Activated CD4-positive, alpha-beta T cell treated with anti-CD3 and anti-CD28 coated beads, Interleukin-2, Interleukin-6, amounts not matched to agents 100 ng/mL and 50 ng/mL, durations not matched to agents 16 hours and 8 hours (primary cell): ENCODE results near the gene AJAP1.
"Not testable (repeated sequence)": the region's sequence is repeated elsewhere in the genome, so short reads cannot be mapped to it uniquely, and the experiment has no call there.

Experiments used
- DNase-seq: peaks from one replicate; pipeline ENCODE4 v3.0.0-alpha.2; 2020

Gene AJAP1, protein sequence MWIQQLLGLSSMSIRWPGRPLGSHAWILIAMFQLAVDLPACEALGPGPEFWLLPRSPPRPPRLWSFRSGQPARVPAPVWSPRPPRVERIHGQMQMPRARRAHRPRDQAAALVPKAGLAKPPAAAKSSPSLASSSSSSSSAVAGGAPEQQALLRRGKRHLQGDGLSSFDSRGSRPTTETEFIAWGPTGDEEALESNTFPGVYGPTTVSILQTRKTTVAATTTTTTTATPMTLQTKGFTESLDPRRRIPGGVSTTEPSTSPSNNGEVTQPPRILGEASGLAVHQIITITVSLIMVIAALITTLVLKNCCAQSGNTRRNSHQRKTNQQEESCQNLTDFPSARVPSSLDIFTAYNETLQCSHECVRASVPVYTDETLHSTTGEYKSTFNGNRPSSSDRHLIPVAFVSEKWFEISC

DNA sequence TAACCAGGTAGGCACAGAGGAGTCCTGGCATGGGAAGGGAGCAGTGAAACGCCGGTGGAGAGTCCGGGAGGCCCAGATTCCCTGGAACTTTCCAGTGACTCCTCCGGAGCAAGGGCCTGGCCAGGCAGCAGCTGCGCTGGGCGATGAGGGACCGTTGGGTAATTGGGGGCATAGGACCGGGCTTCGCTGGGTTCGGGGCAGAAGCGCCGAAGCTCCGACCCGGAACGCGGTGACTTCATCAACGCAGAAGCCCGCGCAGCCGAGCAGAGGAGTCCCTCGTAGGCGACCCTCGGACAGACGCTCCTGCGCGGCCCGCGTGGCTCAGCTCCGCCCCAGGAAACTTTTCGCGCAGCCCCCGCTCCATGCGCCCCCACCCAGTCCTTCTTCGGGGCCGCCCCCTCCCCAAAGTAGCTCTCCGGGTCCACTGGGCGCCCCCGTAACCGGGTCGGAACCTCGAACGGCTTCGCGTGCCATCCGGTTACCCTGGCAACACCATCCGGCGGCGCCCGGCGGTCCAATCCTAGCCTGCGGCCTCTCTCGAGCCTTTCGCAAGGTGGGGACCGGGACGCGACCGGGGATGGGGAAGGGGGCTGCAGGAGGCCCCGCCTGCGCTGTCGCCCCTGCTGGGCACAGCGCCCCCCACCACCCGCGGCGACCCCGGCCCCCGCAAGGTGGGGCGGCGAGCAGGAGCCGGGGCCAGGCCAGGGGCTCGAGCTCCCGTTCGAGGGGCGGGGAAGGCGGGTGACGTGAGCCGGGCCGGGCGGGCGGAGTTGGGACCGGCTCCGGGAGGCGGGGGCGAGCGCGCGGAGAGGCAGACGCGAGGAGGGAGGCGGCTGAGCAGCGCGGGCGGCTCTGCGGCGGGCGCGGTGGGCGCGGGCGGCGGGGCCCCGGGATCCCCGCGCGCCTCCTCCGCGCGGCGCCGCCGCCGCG lies at the start of gene AJAP1:
Gene AJAP1 (plus strand): TSS at position 814 of the 930 bp plus-strand sequence. CDS start 817 bp downstream, outside the sequence.
- no peak for DNase-seq

DNA sequence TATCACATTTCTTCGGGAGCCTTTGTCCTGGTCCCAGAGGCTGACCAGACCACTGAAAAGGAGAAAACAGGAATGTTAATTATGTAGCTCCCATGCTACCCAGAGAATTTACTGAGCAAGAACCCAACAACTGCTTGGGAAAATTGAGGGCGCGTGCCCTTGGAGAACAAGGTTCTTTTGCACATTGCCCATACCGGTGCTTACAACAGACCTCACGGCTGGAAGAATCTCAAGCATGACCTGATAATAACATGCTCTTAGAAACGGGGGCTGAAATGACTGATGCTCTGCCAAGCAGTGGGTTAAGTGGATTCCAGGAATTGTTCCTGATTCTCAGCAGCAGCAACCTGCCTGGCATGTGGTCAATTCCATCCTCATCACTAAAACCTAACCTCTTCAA lies 49.3 kb upstream of the AJAP1 start:
- no peak for DNase-seq

DNA sequence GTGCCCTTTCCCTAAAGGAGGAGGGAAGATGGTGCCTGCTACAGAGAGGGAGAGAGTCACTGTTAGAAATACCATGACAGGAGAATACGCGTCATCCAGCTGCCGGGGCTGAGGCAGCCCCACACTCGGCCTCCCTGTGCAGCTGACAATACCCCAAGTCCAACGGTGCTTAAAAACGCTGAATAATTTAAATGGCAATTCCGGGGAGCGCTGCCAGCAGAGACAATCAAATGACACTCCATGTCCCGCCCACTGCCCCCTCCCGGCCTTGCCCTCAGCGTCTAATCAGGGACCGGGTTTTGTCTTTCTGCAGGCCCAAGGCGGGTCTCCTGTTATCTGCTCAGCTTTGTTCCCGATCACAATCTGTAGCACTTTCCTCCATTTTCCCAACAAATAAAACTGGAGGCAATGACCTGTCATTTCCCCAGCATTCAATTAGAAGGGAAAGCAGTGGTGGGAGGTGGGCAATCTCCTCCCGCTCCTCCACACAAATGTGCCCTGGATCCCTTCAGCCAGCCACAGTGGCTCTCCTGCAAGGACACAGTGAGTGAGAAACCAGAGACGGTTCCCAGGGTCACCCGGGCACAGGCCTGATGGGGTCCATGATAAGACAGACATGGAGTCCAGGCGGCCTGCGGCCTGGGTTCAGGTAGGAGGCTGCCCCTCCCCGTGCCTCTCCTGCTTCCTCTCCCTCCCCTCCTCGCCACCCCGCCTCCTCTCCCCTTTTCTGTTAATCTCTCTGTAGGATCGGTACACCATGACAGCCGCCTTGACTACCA lies 42.7 kb upstream of the AJAP1 start:
- DNase-seq, result no peak

DNA sequence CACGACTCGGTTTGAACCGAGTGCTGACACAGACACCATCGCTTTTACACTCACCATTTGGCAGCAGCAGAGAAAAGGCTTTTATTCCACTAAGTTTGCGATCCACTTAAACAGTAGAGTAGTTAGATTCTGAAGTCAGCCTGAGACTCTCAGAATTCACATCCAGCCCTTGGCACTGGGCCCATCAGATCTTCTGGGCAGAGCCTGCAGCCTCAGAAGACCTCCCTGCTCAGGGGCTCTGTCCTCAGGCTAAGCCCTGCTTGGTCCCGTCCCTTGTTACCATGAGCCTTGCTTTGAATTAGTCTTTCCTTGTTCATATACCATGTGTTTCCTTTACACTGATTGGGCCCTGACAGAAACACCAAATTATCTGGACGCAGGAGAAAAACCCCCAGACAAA lies 41.4 kb upstream of the AJAP1 start:
- no peak for DNase-seq

DNA sequence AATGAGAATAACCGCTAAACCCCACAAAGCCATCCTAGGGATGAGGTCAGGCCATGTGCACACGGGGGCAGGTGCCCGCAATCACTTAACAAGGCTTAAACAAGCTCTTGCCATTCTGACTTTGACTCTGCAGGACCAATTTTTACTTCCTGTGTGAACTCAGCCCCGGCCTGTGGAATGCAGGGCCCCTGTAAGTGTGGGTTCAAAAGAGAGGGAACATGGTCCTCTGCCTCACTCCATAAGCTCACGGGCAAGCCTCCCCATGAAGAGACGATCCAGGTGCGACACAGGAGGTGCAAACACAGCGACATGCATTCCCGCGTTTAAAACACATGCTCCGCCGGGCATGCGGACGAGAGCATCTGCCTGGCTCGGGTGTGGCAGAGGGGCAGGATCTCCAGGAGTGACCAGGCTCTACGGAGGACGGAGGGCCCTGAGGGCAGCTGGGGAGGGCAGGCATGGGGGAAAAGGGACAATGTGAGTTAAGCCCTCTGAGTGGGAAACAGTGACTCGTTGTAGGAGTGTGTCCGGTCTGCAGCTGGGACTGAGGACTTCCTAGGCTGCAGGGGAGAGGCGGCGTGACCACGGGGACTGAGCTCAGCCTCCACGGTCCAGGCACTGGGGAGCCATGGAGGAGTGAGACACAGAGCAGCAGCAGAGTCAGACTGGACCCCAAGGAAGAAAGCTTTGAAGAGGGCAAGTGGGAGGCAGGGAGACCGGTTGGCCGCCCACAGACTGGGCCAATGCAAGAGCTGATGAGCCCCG lies 40.6 kb upstream of the AJAP1 start:
- DNase-seq, result no peak

DNA sequence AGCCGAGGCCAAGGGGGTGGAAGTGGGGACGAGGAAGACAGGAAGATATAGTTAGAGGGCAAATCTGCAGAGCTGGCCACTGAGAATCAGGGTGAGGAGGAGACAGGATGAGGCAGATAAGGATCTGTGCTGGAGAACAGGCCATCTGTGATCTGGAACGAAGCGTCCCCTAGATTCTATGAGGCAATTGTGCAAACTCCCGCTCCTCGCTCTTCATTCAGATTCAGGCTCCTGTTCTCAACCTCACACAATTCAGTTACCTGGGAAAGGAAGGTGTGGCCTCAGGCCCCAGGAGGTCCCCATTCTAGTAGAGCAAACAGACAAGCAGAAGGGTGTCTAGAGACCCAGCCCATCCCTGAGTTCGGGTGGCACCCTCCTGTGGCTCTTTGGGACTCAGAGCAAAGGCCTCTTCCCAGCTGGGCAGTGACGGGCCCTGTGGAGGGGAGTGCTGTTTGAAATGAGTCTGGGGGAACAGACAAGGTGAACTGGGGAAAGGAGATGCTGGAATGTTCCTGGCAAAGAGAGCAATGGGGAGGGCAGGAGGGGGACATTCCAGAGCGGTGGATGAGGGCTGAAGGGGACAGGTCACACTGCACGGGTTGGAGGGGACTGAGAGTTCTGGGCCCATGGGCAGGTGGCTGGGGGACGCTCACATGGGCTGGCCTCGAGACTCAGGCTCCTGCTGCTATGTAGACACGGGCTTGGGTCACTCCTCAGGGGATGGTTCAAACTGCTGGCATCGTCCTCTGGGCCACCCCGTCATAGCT lies 39.9 kb upstream of the AJAP1 start:
- DNase-seq, result no peak

DNA sequence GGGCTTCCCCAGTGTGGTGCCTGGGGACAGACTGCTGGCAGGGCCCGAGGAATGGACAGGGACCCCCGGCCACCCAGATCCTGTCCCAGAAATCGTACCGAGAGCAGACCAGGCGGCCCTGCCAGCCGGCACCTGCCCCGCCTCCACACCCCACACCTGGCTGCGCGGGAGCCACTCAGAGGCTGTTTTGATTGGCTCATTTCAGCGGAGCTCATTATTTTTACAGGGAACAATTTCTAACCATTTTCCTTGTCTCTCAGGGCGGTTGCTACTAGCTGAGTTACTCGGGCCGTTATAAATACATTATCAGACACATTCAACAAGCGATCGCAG lies 39.3 kb upstream of the AJAP1 start:
- no peak for DNase-seq

DNA sequence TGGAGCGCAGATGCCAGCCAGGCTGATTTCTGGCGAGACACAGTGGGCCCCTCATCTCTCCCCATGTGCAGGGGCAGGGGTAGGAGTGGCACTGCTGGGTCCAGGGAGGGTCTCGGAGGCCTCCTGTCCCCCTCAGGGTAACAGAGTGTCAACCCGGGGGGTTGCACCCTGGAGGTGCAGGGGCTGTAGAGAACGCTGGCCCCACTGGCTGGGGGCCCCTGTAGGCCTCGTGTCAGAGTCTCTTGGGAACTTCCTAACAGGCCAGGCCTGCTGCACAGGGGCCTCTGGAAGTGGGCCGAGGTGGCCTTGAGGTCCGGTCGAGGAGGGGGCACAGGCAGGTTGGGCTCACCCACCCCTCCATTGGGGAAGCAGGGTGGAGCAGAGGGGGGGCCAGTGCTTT lies 38.9 kb upstream of the AJAP1 start:
- no peak for DNase-seq

DNA sequence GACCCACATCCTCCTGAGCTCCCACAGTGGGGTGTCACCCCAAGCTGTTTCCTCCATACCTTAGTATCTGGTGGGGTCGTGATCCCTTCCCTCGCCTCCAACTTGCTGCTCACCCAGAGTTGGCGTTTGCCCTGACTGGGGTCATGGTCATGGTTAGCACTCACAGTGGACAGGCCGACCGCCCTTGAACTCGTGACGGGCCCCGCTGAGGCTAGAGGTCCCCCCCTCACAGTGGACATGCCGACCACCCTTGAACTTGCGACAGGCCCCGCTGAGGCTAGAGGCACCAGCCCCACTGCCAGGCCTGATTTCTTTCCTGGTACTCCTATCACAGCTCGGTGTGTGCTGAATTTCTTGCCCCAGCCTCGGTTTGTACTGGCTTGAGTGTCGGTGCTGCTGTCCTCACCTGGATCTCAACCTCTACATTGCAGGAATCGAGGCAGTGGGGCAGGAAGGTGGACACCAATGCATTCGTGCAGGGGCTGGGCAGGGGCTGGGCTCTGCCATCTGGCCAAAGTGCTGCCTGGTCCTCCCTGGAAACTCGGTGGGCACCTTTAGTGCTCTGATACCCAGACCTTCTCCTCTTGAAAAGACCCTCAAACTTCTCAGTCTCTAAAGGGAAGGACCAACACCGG lies 37.5 kb upstream of the AJAP1 start:
- DNase-seq, result no peak

DNA sequence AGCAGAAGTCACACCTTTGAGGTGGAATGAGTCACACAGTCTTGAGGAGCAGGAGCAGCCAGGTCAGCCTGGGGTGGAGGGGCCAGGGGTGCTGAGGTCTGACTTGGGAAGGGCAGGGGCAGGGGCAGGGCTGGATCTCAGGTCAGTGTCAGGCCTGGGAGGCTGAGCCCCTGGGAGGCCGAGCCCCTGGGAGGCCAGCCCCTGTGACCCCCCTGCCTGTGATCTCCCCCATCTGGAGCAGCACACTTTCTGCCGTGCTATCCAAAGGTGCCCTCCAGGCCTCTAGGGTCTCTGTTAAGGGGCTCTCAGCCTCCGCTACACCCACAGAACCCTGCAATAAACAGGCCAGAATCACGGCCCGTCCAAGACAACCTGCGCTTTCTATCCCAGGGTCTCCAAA lies 36.9 kb upstream of the AJAP1 start:
- no peak for DNase-seq

DNA sequence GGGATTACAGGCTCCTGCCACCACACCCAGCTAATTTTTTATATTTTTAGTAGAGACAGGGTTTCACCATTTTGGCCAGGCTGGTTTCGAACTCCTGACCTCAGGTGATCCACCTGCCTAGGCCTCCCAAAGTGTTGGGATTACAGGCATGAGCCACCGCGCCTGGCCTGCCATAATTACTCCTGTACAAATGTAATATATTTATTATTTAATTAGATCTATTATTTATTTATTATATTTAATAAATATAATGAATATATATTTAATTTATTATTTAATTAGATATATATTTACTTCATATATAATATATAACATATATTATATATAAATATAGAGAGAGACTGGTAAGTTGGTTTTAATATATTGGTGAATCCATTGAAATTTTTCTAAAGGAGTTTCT lies 35.6 kb upstream of the AJAP1 start:
- not testable (repeated sequence) for DNase-seq

DNA sequence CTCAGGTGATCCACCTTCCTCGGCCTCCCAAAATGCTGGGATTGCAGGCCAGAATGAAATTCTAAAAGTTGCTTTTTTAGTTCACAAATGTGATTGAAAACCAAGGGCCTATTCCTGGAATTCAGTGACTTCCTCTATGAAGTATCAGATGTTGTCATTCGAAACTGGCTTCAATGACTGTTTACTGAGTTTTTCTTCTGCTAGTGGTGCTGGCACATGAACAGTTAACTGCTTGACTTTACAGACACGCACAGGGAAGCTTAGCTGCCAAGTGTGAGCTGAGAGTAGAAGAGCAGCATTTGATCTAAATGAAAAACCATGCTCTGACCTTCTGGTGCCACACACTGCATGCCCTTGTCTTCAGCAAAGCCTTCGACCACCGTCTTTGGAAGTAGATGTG lies 32.8 kb upstream of the AJAP1 start:
- DNase-seq, result peak; percentile 41

DNA sequence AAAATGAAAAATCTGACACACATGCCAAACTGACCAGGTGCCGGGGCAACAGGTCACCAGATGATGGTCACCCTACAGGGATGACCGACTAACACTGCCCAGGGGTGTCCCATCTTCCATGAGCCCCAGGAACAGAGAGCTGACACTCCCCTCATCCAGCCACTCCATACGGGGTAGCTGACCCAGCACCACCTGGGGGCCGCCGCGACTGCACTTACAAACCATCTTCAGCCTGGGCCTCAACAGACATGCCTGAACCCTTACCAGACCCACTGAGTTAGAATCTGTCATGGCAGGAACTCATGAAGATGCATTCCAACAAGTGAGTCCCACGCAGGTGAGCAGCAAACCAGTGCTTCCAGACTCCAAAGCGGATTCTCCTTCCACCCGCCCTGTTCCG lies 31.6 kb upstream of the AJAP1 start:
- DNase-seq, result no peak

DNA sequence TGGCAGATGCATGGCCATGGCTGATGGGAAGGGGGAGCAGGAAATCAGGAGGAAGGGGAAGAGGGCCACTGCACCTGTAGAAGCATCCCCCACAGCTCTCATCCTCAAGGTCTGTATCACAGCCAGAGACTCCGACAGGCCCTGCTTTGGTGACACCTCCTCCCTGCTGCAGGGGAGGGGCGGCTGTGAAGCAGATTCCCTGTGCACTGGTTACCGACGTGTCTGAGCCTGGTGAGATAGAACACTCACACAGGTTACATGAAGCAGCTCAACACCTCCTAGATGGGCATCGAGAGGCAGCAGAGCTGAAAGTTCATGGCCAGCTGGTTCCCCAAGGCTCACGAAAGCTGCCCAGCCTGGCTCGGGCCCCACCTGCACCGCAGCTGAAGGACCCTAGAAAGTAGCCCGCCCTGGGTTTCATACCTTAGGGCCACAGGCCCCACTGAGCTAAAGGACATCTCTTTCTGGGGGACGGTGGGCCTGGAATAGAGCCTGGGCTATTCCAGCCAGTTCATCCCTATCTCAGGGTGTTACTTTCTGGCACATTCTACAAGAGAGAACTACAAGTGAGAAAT lies 30.2 kb upstream of the AJAP1 start:
- DNase-seq, result no peak

DNA sequence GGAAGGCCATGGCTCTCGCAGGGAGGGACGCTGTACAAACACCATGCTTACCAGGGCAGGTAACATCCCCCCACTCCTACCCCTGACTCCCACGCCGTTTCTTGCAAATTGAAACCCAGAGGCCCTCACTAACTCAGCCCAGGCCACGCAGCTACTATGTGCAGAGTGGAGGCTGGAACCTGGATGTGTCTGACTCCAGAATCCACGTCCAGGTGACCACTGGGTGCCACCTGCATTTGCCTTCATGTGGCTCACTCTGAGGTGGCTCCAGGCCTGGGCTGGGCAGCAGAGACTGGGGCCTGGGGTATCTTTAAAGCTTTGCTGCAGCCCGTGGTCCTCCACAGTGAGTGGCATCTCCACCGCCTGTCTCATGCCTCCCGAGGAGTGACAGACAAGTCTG lies 29.6 kb upstream of the AJAP1 start:
- no peak for DNase-seq

DNA sequence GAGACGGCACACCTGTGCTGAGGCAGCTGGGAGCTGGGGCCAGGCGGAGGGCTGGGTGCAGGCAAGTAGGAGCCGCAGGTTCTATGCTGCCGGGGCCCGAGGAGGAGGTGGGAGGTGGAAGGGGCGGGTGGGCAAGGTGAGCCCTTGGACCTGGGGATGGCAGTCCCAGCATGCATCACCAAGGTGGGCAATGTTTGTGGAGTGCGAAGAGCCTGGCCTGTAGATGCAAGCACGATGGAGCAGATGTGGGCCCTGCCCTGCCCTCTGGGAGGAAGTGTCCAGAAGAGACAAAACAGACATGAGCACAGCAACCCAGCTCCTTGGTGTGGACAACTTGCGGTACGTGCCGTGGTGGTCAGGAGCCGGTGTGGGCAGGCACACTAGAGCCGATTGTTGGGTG lies 28.3 kb upstream of the AJAP1 start:
- no peak for DNase-seq

DNA sequence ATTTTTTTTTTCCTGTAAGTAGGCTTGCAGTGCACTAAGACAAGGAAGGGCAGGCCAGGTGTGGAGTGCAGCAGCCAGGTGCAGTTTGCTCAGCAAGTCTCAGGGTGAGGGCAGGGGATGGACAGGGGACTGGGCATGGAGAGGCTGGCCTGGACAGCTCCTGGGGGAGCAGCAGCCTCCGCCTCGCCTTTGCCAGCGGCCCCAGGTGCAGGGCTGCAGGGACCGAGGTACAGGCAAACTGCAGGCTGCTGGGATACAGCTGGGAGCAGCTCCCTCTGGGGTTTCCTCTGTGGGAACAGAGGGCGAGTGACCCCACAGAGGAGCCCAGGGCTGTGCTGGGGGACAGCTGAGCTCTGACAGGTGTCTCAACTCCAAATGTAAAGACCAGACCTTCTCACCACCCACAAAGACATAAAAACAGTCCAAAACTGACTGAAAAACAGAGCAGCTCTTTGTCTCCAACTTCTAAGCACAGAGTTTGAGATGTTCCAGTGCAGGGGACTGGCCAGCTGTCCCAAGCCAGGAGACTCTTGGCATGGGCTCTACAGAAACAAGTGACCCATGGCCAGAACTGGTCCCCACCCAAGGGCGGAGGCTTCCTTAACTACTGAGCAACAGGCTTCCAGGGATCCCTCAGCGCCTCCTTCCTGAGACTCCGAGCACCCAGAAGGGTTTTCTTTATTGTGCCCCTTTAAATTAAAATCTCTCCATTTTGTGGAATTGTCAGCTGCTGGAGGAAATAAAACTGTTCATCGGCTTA lies 27.7 kb upstream of the AJAP1 start:
- no peak for DNase-seq

DNA sequence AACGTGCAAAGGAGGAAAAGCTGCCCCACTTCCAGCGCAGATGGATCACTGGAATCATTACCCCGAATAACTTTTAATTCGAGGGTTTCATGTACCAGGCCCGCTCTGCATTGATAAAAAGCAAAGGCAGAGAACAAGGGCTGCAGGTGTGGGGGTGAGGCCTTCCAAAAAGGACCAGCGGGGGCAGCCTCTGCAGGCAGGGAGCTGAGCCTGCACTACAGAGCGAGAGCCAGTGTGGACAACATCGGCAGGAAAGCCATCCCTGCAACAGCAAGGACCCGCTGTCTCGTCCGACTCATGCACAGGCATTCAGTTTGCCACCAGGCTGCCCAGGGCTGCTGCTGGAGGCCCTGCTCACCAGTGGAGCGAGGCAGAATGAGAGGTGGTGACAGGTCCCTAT lies 27.1 kb upstream of the AJAP1 start:
- no peak for DNase-seq

DNA sequence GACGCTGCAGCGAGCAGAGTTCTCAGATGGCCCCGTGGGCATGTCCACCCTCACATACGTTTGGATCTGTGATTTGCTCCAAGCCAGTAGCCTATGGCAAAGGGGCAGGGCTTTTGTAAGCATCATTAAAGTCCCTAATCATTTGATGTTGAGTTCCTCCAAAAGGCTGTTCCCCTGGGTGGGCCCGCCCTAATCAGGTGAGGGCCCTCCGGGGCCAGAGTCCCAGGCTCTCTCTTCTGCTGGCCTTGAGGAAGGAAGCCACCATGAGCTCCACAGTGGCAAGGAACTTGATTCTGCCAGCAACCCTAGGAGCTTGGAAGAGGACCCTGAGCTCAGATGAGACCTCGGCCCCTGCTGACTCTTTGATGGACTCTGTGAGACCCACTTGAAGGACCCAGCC lies 25.4 kb upstream of the AJAP1 start:
- no peak for DNase-seq

DNA sequence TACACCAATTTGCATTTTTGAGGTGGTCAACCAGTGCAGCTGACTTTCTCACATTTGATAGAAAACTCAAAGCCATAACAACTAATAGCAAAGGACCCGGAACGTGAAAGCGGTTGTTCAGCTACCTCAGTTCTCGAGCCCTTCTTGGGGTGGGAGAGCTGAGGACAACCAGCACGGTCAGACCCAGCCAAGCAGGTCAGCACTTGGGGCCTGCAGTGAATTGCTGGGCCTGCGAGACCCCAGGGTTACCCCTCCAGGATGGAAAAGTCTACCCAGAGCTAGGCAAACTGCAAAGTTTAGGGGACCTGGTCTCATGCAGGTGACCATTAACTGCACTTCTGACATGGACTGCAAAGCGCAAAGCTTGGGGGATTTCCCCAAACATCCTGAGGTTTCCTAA lies 23.8 kb upstream of the AJAP1 start:
- DNase-seq, result no peak
